NCI-H510A (cell line): ENCODE data around the gene CHMP5.

Experiments used
- DNase-seq: peaks from one replicate; lab custom pipeline; 2025; lab: John Stamatoyannopoulos, UW

Gene CHMP5

DNA sequence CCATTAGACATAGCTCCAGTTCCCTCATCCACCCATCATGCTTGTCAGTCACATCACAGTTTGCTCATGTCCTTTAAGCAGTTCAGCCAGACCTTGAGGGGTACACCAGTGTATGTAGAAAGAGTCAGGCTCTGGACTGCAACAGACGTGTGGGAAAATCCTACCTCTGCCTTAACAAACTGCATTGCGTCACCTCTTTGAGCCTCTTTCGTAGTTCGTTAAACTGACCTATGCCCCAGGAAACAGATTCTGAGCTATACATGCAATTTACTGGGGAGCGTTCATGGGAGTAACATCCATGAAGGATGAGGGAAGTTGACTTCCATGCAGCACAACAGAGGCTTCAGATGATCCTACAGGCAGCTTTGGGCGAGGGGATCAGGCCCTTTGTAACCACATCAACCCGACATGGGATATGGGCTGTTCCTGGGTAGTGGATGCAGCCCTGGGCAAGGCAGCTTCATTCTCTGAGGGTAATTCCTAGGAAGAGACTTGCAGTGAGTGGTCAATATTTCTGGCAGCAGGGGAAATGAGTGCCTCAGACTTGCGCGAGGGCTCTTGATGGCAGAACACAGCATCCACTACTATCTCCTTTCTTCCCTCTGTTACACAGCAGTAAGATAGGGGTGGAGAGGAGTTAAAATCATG, 20.6 kb upstream of the CHMP5 start:
- DNase-seq = no peak

- no peak for DNase-seq
Measured at GRCh38 chr9:33245341-33245740, 19.5 kb upstream of the CHMP5 start.

- no peak for DNase-seq
Measured at GRCh38 chr9:33246269-33246860, 18.5 kb upstream of the CHMP5 start.

- DNase-seq = no peak
Measured at GRCh38 chr9:33248606-33249005, 16.2 kb upstream of the CHMP5 start.

- no peak for DNase-seq
Measured at GRCh38 chr9:33249087-33249658, 15.7 kb upstream of the CHMP5 start.

DNA sequence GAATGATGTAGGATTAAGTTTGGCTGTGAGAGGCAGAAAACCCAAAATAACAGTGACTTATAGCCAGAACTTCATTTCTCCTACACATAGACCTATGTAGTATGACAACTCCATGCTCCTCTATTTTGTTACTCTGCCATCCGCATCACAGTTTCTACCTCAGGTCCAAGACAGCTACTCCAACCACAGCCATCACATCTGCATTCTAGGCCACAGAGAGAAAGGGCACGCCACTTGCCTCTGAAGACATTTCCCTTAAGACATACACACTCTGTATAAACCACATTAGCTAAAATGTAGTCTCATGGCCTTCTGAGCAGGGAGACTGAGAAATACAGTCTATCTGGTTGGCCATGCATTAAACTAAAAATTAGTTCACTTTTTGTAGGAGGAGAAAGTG, 14.9 kb upstream of the CHMP5 start:
- no peak for DNase-seq

- no peak for DNase-seq
Measured at GRCh38 chr9:33250458-33250995, 14.3 kb upstream of the CHMP5 start.

DNA sequence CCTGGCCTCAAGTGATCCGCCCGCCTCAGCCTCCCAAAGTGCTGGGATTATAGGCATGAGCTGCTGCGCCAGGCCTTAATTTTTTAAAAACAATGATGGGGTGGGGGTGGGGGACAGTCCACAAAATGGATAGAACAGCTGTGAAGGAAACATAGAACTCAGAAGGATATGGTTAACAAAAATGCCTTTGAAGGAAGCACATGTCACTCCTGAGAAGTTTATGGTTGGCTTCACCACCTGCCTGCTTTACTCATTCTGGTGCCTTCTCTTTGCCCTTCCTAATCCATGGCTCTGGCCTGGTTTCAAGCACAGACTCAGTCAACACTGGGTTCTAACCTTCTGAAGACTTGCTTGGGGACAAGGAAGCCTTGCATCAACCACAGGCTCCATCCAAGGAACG, 10.6 kb upstream of the CHMP5 start:
- no peak for DNase-seq

GRCh38 chr9:33255014-33255413, 9.8 kb upstream of the CHMP5 start:
- DNase-seq = no peak

DNA sequence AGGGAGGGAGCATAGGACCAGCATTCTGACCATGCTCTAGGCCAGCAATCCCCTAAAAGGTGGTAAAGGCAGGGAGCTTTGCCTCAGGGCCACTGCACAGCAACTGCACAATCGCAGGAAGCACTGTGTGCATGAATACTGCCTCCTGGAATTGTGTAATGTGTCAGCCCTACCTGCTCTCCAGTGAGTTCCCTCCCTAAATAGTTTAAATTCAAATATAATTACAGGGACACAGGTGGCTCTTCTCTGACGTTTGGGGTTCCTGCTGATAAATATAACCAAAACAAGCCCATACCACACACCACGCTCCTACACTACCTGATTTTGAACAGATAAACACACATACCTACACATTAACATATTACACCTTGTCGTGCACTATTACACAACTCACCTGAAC, 9.4 kb upstream of the CHMP5 start:
- DNase-seq = no peak

GRCh38 chr9:33256236-33256635, 8.6 kb upstream of the CHMP5 start:
- no peak for DNase-seq

DNA sequence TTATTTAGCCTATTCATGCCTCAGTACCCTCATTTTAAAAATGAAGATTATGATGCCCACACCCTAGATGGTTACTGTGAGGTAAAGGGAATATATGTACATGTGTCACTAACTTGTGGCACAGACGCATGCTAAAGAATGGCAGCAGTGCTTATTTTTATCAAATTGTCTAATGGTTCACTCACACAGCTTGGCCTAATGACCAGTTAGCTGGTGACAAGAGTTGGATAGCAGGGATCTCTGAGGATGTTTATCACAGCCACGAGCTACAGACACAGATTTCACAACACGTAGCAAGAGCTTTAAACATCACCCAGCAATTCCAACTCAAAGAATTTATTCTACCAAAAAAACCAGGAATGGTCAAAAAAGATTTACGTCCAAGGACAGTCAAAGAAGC, 7.6 kb upstream of the CHMP5 start:
- DNase-seq = no peak

- no peak for DNase-seq
Measured at GRCh38 chr9:33260372-33260771, 4.5 kb upstream of the CHMP5 start.

- no peak for DNase-seq
Measured at GRCh38 chr9:33263131-33264002, 1.5 kb upstream of the CHMP5 start.

DNA sequence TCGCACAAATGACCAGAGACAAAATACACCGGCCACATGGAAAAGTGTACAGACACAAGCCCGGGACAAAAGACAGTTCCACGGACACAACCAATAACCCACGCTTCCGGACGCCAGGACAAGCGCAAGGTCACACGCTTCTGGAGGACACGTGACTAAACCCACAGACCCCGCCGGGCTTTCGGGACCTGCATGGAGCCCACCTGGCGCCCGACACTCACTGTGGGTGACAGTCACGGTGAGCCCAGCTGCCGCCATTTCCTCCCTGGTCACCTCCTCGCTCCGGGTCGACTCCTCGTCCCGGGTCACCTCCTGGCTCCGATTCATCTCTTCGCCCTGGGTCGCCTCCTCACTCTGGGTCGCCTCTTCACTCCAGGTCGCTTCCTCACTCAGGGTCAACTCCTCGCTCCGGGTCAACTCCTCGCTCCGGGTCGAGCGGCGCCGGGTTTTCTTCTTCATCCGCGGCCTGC, 811 bp upstream of the CHMP5 start:
- DNase-seq = no peak

- no peak for DNase-seq
Measured at GRCh38 chr9:33265211-33265865, 489 bp downstream of the CHMP5 start.

- DNase-seq = no peak
Measured at GRCh38 chr9:33267151-33267767, 2.4 kb downstream of the CHMP5 start.

DNA sequence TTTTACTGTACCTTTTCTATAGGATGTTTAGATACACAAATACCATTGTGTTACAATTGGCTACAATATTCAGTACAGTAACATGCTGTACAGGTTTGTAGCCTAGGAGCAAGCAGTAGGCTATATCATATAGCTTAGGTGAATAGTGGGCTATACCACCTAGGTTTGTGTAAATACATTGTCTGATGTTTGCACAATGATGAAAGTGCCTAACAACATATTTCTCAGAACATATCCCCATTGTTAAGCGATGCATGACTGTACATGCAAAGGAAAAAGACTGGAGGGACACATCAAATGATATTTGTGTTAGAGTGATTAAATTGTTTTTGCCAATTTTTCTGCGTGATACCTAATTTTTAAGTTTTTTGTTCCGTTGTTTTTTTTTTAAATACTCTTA, 5.3 kb downstream of the CHMP5 start:
- DNase-seq = no peak

- DNase-seq = no peak
Measured at GRCh38 chr9:33272061-33272460, 7.2 kb downstream of the CHMP5 start.

DNA sequence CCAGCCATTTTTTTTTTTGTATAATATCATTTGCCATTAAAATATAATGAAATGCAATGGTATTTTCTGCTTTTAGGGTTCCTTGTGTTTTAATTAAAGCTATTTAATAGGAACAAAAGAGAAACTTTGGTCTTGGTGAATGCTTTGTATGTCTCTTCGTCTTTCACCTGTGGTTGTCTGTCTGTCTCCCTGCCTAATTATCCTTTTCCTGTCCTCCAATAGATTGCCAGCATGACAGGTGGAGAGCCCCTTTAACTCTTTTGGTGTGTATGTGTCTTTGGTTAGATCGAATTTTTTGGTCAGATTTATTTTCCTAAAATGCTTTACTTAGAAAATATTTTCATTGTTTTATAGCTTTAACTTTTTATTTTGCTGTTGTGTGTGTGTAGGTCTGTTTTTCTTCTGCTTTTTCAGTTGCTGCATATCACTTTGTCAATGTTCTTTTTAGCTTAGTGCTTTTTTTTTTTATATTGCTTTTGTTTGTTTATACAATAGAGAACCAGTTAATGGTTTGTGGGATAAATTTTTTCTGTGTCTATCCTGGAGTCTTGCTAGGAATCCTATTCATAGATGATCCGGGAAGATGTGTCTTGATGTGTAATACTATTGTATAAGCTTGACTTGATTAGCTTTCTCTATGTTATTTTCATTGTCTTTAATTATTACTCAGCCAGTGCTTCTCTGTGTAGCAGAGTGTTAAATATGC, 8.6 kb downstream of the CHMP5 start:
- no peak for DNase-seq

DNA sequence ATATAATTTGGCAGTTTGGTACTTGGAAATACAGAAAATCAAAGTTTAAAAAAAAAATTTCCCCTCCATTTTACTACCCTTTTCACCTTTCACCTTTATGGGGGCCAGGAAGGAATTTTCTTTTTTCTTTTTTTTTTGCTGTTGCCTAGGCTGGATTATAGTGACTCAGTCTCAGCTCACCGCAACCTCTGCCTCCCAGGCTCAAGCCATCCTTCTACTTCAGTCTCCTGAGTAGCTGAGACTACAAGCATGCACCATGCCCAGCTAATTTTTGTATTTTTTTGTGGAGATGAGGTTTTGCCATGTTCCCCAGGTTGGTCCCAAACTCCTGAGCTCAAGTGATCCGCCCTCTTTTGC, 9.1 kb downstream of the CHMP5 start:
- DNase-seq = no peak
